Gastroesophageal sphincter (tissue), 3 donors: ENCODE results near the gene AGR3.

Source experiments
- CTCF ChIP-seq, 4 experiments: fragments of 200-600 bp in 2 of 4; fragments of 450-650 bp in 2 of 4; sonication (generic) in 1 of 4; IDR thresholded peaks; one replicate each; pipeline ENCODE4 v1.5.1; 2017 to 2019; ENCODE audit warnings: antibody characterized with exemption in 4 of 4, mild to moderate bottlenecking in 2 of 4, moderate library complexity in 2 of 4
- EP300 ChIP-seq: sonication (generic); formaldehyde crosslinking; IDR thresholded peaks from one replicate; pipeline ENCODE4 v1.6.1; 2017; ENCODE audit warnings: antibody characterized with exemption, mild to moderate bottlenecking
- POLR2A ChIP-seq, 2 donors: fragments of 450-650 bp; IDR thresholded peaks; one replicate each; pipeline ENCODE4 v1.6.1; 2017; ENCODE audit warnings: antibody characterized with exemption in 2 of 2, mild to moderate bottlenecking in 2 of 2, moderate library complexity in 1 of 2
- POLR2AphosphoS5 ChIP-seq: sonication (generic); formaldehyde crosslinking; IDR thresholded peaks from one replicate; pipeline ENCODE4 v1.6.1; 2017; ENCODE audit warnings: antibody characterized with exemption

GRCh38 chr7:16929146-16929762 is 47.5 kb upstream of the AGR3 start:
- TF ChIP-seq EP300 (no peak), CTCF (IDR thresholded peaks at IDR 0.05) (no peak), POLR2A (IDR thresholded peaks at IDR 0.05) (no peak), POLR2AphosphoS5 (no peak)
